PC-3 (cell line): ENCODE measurements around the gene CYB5R4. TPM values are rescaled to one million over a fixed set of nuclear protein-coding genes. Genes with fewer than 3 reads are reported as not detected.

Experiments used
- ATAC-seq: fragments of 200-7000 bp; cut with Tn5 transposase; 2 replicates; pipeline ENCODE4 v1.9.1; 2020; ENCODE audit warnings: mild to moderate bottlenecking, moderate library complexity
- BruUV-seq: library from RNA; stranded (reverse); fragments of 400-500 nt; replicated peaks from 2 replicates; lab custom pipeline; 2021; lab: Mats Ljungman, UMichigan
- CTCF ChIA-PET: fragments of 300-600 bp; sonication (Branson Sonifier 250); formaldehyde crosslinking; loops from one replicate; lab custom pipeline; 2022; ENCODE audit warnings: antibody characterized with exemption; lab: Charles Lee
- POLR2A ChIA-PET: fragments of 300-600 bp; sonication (Branson Sonifier 250); formaldehyde crosslinking; loops from one replicate; lab custom pipeline; 2022; ENCODE audit warnings: antibody characterized with exemption; ENCODE audit not compliant: unreplicated experiment; lab: Charles Lee
- DNase-seq: peaks from one replicate; pipeline ENCODE4 v3.0.0-alpha.2; 2015
- H2AFZ ChIP-seq: fragments of 300-600 bp; sonication (generic); 2 replicates; pipeline ENCODE4 v1.6.0; 2016; ENCODE audit warnings: antibody characterized with exemption, low read length
- H3F3A ChIP-seq: fragments of 300-600 bp; sonication (generic); one replicate; pipeline ENCODE4 v1.6.0; 2017; ENCODE audit warnings: antibody characterized with exemption, low read length, control low read depth, mild to moderate bottlenecking; ENCODE audit not compliant: unreplicated experiment
- H3K27ac ChIP-seq: fragments of 300-600 bp; sonication (generic); 2 replicates; pipeline ENCODE4 v1.5.1; 2016; ENCODE audit warnings: mild to moderate bottlenecking, low read length
- H3K27me3 ChIP-seq: fragments of 300-600 bp; sonication (generic); 2 replicates; pipeline ENCODE4 v1.6.1; 2016; ENCODE audit warnings: low read length, mixed read lengths
- H3K36me3 ChIP-seq: fragments of 300-600 bp; sonication (generic); 2 replicates; pipeline ENCODE4 v1.6.1; 2016; ENCODE audit warnings: low read depth, mixed run types, low read length, mixed read lengths
- H3K4me1 ChIP-seq: fragments of 300-600 bp; sonication (generic); 2 replicates; pipeline ENCODE4 v1.5.1; 2016; ENCODE audit warnings: low read length; ENCODE audit not compliant: insufficient read depth
- H3K4me2 ChIP-seq: fragments of 300-600 bp; sonication (generic); 2 replicates; pipeline ENCODE4 v1.6.0; 2016; ENCODE audit warnings: low read length
- H3K4me3 ChIP-seq: fragments of 300-600 bp; sonication (generic); 2 replicates; pipeline ENCODE4 v1.5.1; 2016; ENCODE audit warnings: mild to moderate bottlenecking, low read length, mixed read lengths
- H3K79me2 ChIP-seq: fragments of 300-600 bp; sonication (generic); 2 replicates; pipeline ENCODE4 v1.6.1; 2017; ENCODE audit warnings: low read length, mixed read lengths
- H3K9ac ChIP-seq: fragments of 300-600 bp; sonication (generic); 2 replicates; pipeline ENCODE4 v1.6.0; 2016; ENCODE audit warnings: mild to moderate bottlenecking, low read length
- H3K9me2 ChIP-seq: fragments of 300-600 bp; sonication (generic); replicated peaks from 2 replicates; pipeline ENCODE4 v1.6.1; 2016; ENCODE audit warnings: mixed run types, low read length, mixed read lengths
- H3K9me3 ChIP-seq: fragments of 300-600 bp; sonication (generic); 2 replicates; pipeline ENCODE4 v1.6.1; 2016; ENCODE audit warnings: low read length, mixed read lengths
- H4K20me1 ChIP-seq: fragments of 300-600 bp; sonication (generic); 2 replicates; pipeline ENCODE4 v1.6.1; 2016; ENCODE audit warnings: low read length, mixed read lengths
- EZH2 ChIP-seq: fragments of 300-600 bp; sonication (generic); IDR thresholded peaks from one replicate; pipeline ENCODE4 v1.6.1; 2017; ENCODE audit warnings: antibody characterized with exemption, mild to moderate bottlenecking, low read length; ENCODE audit not compliant: unreplicated experiment
- EZH2phosphoT487 ChIP-seq: fragments of 300-600 bp; sonication (generic); IDR thresholded peaks from 2 replicates; pipeline ENCODE4 v1.6.1; 2018; ENCODE audit warnings: mild to moderate bottlenecking, antibody characterized with exemption, low read length, borderline replicate concordance
- intact Hi-C: fragments of 100-400 bp; cut with micrococcal nuclease; formaldehyde crosslinking; loops from 2 replicates; pipeline ENCODE4 v1.9.0; 2023
- total RNA-seq: library from RNA; depleted of rRNA; stranded (reverse); fragments of >200 nt; gene quantifications from 2 replicates; pipeline ENCODE4 v1.2.3, GENCODE V29; 2014
- TF ChIP-seq, protein P1 (sequence below): fragments of 300-600 bp; sonication (generic); conservative IDR thresholded peaks from 2 replicates; pipeline ENCODE4 v1.5.1; 2017; ENCODE audit warnings: antibody characterized with exemption, low read depth, mild to moderate bottlenecking, low read length

The CYB5R4 gene
- total RNA-seq, 1 experiment from 2014 or later = 5.6 TPM

DNA sequence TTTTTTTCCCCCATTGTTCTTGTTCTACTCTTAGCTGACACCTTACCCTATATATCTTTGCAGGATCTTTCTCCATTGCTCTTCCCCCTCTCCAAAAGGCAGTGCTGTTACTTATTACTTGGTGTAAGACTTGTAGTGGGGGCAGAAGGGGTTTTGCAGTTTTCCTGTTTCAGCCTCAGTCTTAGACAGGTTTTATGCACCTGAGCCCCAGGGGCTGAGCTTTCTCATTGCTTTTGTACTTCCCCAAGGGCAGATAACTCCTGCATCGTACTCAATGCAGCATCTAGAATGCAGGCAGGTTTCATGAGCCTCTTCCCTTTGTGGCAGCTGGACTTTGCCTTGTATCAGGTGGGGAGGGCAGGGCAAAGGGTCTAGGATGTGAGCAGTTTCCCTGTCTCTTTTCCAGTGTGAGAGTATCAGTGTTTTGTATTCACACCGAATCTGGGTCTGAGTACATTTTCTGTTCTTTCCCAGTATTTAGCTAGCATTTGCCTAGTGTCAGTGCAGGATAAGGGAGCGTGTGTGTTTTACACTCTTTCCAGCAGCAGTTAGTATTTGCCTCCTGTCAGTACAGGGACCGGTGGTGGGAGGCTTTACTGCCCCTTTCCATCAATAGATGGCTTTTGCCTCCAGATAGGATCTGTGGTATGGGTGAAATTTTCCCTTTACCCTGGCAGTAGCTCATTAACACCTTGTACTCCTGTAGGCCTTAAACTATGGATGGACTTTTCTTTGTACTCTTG, 19.6 kb downstream of the CYB5R4 start:
- no peak for ATAC-seq

DNA sequence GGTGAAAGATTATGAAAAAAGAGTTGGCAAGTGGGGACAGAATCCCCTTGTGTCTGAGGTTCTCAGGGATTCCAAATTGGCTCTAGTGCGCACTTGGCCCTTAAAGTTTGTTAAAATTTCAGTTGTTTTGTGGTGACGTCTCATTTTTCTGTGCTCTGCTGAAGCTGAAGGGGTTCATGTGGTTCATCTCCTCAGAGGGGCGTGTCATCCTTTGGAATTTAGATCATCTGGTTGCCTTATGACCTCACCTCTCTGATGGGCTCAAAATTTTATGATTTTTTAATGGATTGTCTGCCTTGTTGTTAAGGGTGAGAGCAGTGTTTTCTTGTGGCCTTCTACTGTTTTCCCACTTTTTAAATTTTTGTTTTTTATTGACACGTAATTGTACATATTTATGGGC, 20.3 kb downstream of the CYB5R4 start:
- no peak for ATAC-seq
- intact Hi-C loops = loop anchor here (5.0 kb wide), 1 partner anchor 148 kb away; no protein-coding TSS in a partner anchor
- H3K79me2 ChIP-seq = no peaks in the 10 kb centered on the region
- no peaks in the 10 kb centered on the region for H3F3A ChIP-seq
- no peaks in the 10 kb centered on the region for H4K20me1 ChIP-seq
- BruUV-seq = no TSS peak
- no peaks in the 10 kb centered on the region for H3K9me2 ChIP-seq
- no peaks in the 10 kb centered on the region for H3K27me3 ChIP-seq
- CTCF ChIA-PET = no interaction called here
- no peak overlapping the region for H3K4me2 ChIP-seq
- H3K9me3 ChIP-seq = no peaks in the 10 kb centered on the region
- H3K27ac ChIP-seq = no peak overlapping the region
- no peak overlapping the region for H3K9ac ChIP-seq
- no peak for TF ChIP-seq EZH2phosphoT487
- TF ChIP-seq, protein P1, sequence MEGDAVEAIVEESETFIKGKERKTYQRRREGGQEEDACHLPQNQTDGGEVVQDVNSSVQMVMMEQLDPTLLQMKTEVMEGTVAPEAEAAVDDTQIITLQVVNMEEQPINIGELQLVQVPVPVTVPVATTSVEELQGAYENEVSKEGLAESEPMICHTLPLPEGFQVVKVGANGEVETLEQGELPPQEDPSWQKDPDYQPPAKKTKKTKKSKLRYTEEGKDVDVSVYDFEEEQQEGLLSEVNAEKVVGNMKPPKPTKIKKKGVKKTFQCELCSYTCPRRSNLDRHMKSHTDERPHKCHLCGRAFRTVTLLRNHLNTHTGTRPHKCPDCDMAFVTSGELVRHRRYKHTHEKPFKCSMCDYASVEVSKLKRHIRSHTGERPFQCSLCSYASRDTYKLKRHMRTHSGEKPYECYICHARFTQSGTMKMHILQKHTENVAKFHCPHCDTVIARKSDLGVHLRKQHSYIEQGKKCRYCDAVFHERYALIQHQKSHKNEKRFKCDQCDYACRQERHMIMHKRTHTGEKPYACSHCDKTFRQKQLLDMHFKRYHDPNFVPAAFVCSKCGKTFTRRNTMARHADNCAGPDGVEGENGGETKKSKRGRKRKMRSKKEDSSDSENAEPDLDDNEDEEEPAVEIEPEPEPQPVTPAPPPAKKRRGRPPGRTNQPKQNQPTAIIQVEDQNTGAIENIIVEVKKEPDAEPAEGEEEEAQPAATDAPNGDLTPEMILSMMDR = no peak
- TF ChIP-seq EZH2 = no peak
- no peak overlapping the region for H3K4me3 ChIP-seq
- no peak overlapping the region for H2AFZ ChIP-seq
- POLR2A ChIA-PET = no interaction called here
- H3K4me1 ChIP-seq = peaks cover 3% of the 10 kb centered on the region; the same call in 1 of the 2 replicates
- no peaks in the 10 kb centered on the region; the same call in 1 of the 2 replicates for H3K36me3 ChIP-seq
- no peak for DNase-seq

More for the DNA sequence above, 19.6 kb downstream of the CYB5R4 start:
- H3F3A ChIP-seq = no peaks in the 10 kb centered on the region
- intact Hi-C loops = no loop called here
- ChIA-PET POLR2A (no interaction called here), CTCF (no interaction called here)
- H3K27me3 ChIP-seq = no peaks in the 10 kb centered on the region
- no peaks in the 10 kb centered on the region for H3K9me3 ChIP-seq
- no peak overlapping the region for H3K4me3 ChIP-seq
- no peak overlapping the region for H3K27ac ChIP-seq
- no peak overlapping the region for H2AFZ ChIP-seq
- H3K36me3 ChIP-seq = no peaks in the 10 kb centered on the region
- H3K79me2 ChIP-seq = no peaks in the 10 kb centered on the region
- H4K20me1 ChIP-seq = no peaks in the 10 kb centered on the region
- no peak overlapping the region for H3K9ac ChIP-seq
- no peaks in the 10 kb centered on the region for H3K4me1 ChIP-seq
- H3K9me2 ChIP-seq = no peaks in the 10 kb centered on the region
- no TSS peak for BruUV-seq
- no peak for DNase-seq
- TF ChIP-seq EZH2phosphoT487 (no peak), EZH2 (no peak)
- TF ChIP-seq, protein P1 = no peak
- no peak overlapping the region for H3K4me2 ChIP-seq

DNA sequence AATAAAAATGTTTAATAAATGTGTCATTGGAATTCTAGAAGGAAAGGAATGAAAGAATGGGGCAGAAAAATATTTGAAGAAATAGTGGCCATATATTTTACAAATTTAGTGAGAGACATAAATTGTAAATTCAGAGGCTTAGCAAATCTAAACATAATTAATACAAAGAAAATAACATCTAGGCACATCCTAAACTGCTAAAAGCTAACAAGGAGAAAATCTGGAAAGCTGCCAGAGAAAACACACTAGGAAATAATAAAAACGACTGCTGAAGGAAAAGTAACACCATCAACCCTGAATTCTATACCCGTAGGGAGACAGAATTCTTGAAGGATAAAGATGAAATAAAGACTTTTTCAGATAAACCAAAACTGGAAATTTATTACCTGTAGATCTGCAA, 23.8 kb downstream of the CYB5R4 start:
- Histone ChIP-seq H3K27me3 (no peaks in the 10 kb centered on the region), H3K9me2 (no peaks in the 10 kb centered on the region), H3F3A (no peaks in the 10 kb centered on the region), H3K36me3 (no peaks in the 10 kb centered on the region; the same call in 1 of the 2 replicates), H3K4me2 (no peak overlapping the region), H4K20me1 (no peaks in the 10 kb centered on the region), H3K4me1 (peaks cover 3% of the 10 kb centered on the region; the same call in 1 of the 2 replicates), H3K27ac (no peak overlapping the region), H3K79me2 (no peaks in the 10 kb centered on the region), H3K4me3 (no peak overlapping the region), H3K9ac (no peak overlapping the region), H2AFZ (no peak overlapping the region), H3K9me3 (no peaks in the 10 kb centered on the region)
- ATAC-seq (no peak), DNase-seq (no peak)
- BruUV-seq = no TSS peak
- intact Hi-C loops = loop anchor here (5.0 kb wide), 1 partner anchor 144 kb away; no protein-coding TSS in a partner anchor
- ChIA-PET POLR2A (no interaction called here), CTCF (no interaction called here)
- TF ChIP-seq EZH2phosphoT487 (no peak), EZH2 (no peak)
- TF ChIP-seq, protein P1 = no peak
